ENCODE data around the gene PCMT1. TPM values are rescaled to one million over a fixed set of nuclear protein-coding genes. Genes with fewer than 3 reads are reported as not detected.
A peak's percentile ranks its signal among the peaks of the same experiment; 100 is the strongest.
"Not testable (repeated sequence)": the region's sequence is repeated elsewhere in the genome, so short reads cannot be mapped to it uniquely, and the experiment has no call there.

The PCMT1 gene
- total and polyA plus RNA-seq, 7 donors, result 124 to 613 (median 161) TPM

GRCh38 chr6:149840345-149841075, 91.0 kb downstream of the PCMT1 start:
- Histone ChIP-seq H3K27me3 (ENCODE audit: insufficient read depth in 3 of 3, low read length in 2 of 3) (no peaks in the 10 kb centered on the region), H3K9me3 (no peaks in the 10 kb centered on the region), H3K27ac (peak overlapping the region; percentile 12), H3K4me3 (no peak overlapping the region), H3K36me3 (ENCODE audit: insufficient read depth in 1 of 2, low read depth in 1 of 2) (peaks cover 0 to 43% of the 10 kb centered on the region in 2 donors), H3K4me1 (peaks cover 8% of the 10 kb centered on the region)
- peak; percentile 80 to 90 for DNase-seq
- ATAC-seq, result peak; percentile 91 to 95 (median 94)
- TF ChIP-seq CTCF (IDR thresholded peaks at IDR 0.05), result peak; percentile 74
- intact Hi-C loops (cut with DNase I), result loop anchor here (2.0 to 10.0 kb wide), 2 partner anchors 54 to 82 kb away; partner anchors contain the start of genes RAET1E (in 1 of the 2) and RAET1G (in 1 of the 2)
- 24 to 29% (median 28%) methylated on average over 8 of the region's 8 CpGs for WGBS, 3 donors

DNA sequence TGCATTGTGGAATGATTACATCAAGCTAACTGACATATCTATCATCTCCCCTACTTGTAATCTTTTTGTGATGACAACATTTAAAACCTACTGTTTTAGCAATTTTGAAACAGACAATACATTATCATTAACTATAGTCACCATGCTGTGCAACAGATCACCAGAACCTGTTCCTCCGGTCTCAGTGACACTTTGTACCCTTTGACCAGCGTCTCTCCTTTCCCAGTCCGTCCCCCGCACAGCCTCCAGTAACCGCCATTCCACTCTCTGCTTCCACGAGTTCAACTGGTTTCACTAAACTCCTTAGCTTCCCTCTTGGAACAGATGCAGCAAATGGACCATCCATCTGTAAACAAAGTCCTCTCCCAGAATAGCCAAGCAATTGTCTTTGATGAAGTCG, 92.8 kb downstream of the PCMT1 start:
- H3K4me1 ChIP-seq, result peaks cover 26% of the 10 kb centered on the region
- WGBS, 3 donors, result 92 to 95% (median 93%) methylated on average over 7 of the region's 7 CpGs
- no peak for TF ChIP-seq CTCF (IDR thresholded peaks at IDR 0.05)
- no peaks in the 10 kb centered on the region for H3K27me3 ChIP-seq (ENCODE audit: insufficient read depth in 3 of 3, low read length in 2 of 3)
- intact Hi-C loops (cut with DNase I), result loop anchor here in 1 of 2 donors (10.0 kb wide), 1 partner anchor 52 kb away; the partner anchor contains the start of gene RAET1E
- ATAC-seq (no peak), DNase-seq (no peak)
- H3K4me3 ChIP-seq, result no peak overlapping the region
- H3K9me3 ChIP-seq, result no peaks in the 10 kb centered on the region
- no peak overlapping the region for H3K27ac ChIP-seq
- peaks cover 0 to 26% of the 10 kb centered on the region in 2 donors for H3K36me3 ChIP-seq (ENCODE audit: insufficient read depth in 1 of 2, low read depth in 1 of 2)

GRCh38 chr6:149843051-149843633, 93.6 kb downstream of the PCMT1 start:
- ATAC-seq, result no peak
- peaks cover 31% of the 10 kb centered on the region for H3K4me1 ChIP-seq
- no peaks in the 10 kb centered on the region for H3K27me3 ChIP-seq (ENCODE audit: insufficient read depth in 3 of 3, low read length in 2 of 3)
- intact Hi-C loops (cut with DNase I), result loop anchor here in 1 of 2 donors (10.0 kb wide), 1 partner anchor 52 kb away; the partner anchor contains the start of gene RAET1E
- WGBS, 3 donors, result 75 to 87% (median 78%) methylated on average over 10 of the region's 10 CpGs
- H3K4me3 ChIP-seq, result no peak overlapping the region
- peaks cover 0 to 22% of the 10 kb centered on the region in 2 donors for H3K36me3 ChIP-seq (ENCODE audit: insufficient read depth in 1 of 2, low read depth in 1 of 2)
- TF ChIP-seq CTCF (IDR thresholded peaks at IDR 0.05), result no peak
- DNase-seq, result no peak
- H3K27ac ChIP-seq, result no peak overlapping the region
- no peaks in the 10 kb centered on the region for H3K9me3 ChIP-seq

DNA sequence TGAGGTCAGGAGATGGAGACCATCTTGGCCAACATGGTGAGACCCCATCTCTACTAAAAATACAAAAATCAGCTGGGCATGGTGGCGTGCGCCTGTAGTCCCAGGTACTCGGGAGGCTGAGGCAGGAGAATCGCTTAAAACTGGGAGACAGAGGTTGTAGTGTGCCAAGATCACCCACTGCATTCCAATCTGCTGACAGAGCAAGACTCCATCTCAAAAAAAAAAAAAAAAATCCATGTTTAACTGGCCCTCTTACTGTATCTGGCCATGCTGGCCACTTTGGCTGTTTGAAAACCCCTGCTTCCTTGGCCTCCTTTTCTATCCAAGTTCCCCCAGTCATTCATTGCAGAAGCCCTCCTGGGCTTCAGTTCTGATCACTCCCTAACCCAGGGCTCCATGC, 94.5 kb downstream of the PCMT1 start:
- Histone ChIP-seq H3K4me1 (peaks cover 31% of the 10 kb centered on the region), H3K36me3 (ENCODE audit: insufficient read depth in 1 of 2, low read depth in 1 of 2) (peaks cover 0 to 21% of the 10 kb centered on the region in 2 donors)
- H3K27ac ChIP-seq; ATAC-seq; H3K9me3 ChIP-seq; H3K27me3 ChIP-seq (ENCODE audit: insufficient read depth in 3 of 3, low read length in 2 of 3); H3K4me3 ChIP-seq; DNase-seq: not testable (repeated sequence)
- 84 to 98% (median 88%) methylated on average over 4 of the region's 4 CpGs for WGBS, 3 donors
- intact Hi-C loops (cut with DNase I), result loop anchor here (2.0 to 10.0 kb wide), 2 partner anchors 17 to 51 kb away; partner anchors contain the start of gene RAET1E (in 1 of the 2)

- H3K27ac ChIP-seq, result no peak overlapping the region
- ATAC-seq (no peak), DNase-seq (no peak)
- H3K36me3 ChIP-seq (ENCODE audit: insufficient read depth in 1 of 2, low read depth in 1 of 2), result peaks cover 0 to 18% of the 10 kb centered on the region in 2 donors
- H3K27me3 ChIP-seq (ENCODE audit: insufficient read depth in 3 of 3, low read length in 2 of 3), result no peaks in the 10 kb centered on the region
- H3K9me3 ChIP-seq, result no peaks in the 10 kb centered on the region
- peaks cover 31% of the 10 kb centered on the region for H3K4me1 ChIP-seq
- no peak for TF ChIP-seq CTCF (IDR thresholded peaks at IDR 0.05)
- intact Hi-C loops (cut with DNase I), result loop anchor here (2.0 to 10.0 kb wide), 2 partner anchors 16 to 50 kb away; partner anchors contain the start of gene RAET1E (in 1 of the 2)
- H3K4me3 ChIP-seq, result no peak overlapping the region
- WGBS, 3 donors, result 96 to 100% (median 97%) methylated on average over 2 of the region's 2 CpGs
Observed at GRCh38 chr6:149844480-149844879, 94.9 kb downstream of the PCMT1 start.
